ENCODE measurements around the gene AFF3. TPM values are rescaled to one million over a fixed set of nuclear protein-coding genes. Genes with fewer than 3 reads are reported as not detected.

Gene AFF3
- total RNA-seq, 1 experiment from 2014 or later, result 0.22 TPM

- H3K4me3 Mint-ChIP-seq, result no peak overlapping the region
- DNase-seq, result no peak
- H3K4me1 Mint-ChIP-seq, result no peaks in the 10 kb centered on the region
Measured at GRCh38 chr2:99644419-99644787, 498.0 kb downstream of the AFF3 start.

More at GRCh38 chr2:99644419-99644787, 498.0 kb downstream of the AFF3 start:
- H3K4me1 ChIP-seq (ENCODE audit: insufficient read depth, low read length), result no peaks in the 10 kb centered on the region
- H2BK20ac ChIP-seq (ENCODE audit: low read depth, low read length, poor library complexity, severe bottlenecking), result no peak overlapping the region
- no peak overlapping the region for H2BK120ac ChIP-seq (ENCODE audit: low read depth, low read length, poor library complexity, severe bottlenecking)
- H3K4ac ChIP-seq (ENCODE audit: low read depth, low read length), result no peak overlapping the region
- H2AK5ac ChIP-seq (ENCODE audit: insufficient read length, low read length), result no peak overlapping the region
- H3K18ac ChIP-seq (ENCODE audit: insufficient read length, low read depth, low read length), result no peak overlapping the region
- H2AFZ ChIP-seq (ENCODE audit: low read length), result no peak overlapping the region
- no CpG with 5 or more reads among the region's 5 CpGs for WGBS (ENCODE audit: extremely low coverage, insufficient read length, low lambda C conversion rate)
- H3K56ac ChIP-seq (ENCODE audit: insufficient read length, low read depth, low read length), result no peak overlapping the region
- Mint-ChIP-seq H3K9me3 (no peaks in the 10 kb centered on the region; a peak in 1 of 5 replicates), H3K36me3 (ENCODE audit: insufficient read depth in 1 of 3, low read depth in 3 of 3) (no peaks in the 10 kb centered on the region), H3K27me3 (ENCODE audit: low read depth) (no peaks in the 10 kb centered on the region), H3K27ac (no peak overlapping the region; a peak in 1 of 7 replicates)
- no peak overlapping the region for H4K5ac ChIP-seq (ENCODE audit: insufficient read length, low read depth, low read length)
- H3K4me2 ChIP-seq (ENCODE audit: insufficient read depth, insufficient read length, low read length), result no peak overlapping the region
- no peaks in the 10 kb centered on the region for H3K79me2 ChIP-seq (ENCODE audit: insufficient read depth, low read length)
- no peak overlapping the region for H3K9ac ChIP-seq (ENCODE audit: extremely low read depth, insufficient read length, low read length)
- no peaks in the 10 kb centered on the region for H3K9me3 ChIP-seq (ENCODE audit: control insufficient read depth, low read depth, low read length)
- no peak overlapping the region for H2BK12ac ChIP-seq (ENCODE audit: insufficient read length, low read depth, low read length)
- H3K23ac ChIP-seq (ENCODE audit: insufficient read length, low read depth, low read length), result no peak overlapping the region
- no peak overlapping the region for H3K27ac ChIP-seq (ENCODE audit: insufficient read length, low read depth, low read length)
- H3K79me1 ChIP-seq (ENCODE audit: insufficient read depth, low read depth, low read length, poor library complexity, severe bottlenecking), result no peaks in the 10 kb centered on the region
- H4K20me1 ChIP-seq (ENCODE audit: control insufficient read depth, insufficient read depth, insufficient read length), result no peaks in the 10 kb centered on the region
- no peak overlapping the region for H4K91ac ChIP-seq (ENCODE audit: insufficient read length, low read depth, low read length)
- H3K23me2 ChIP-seq (ENCODE audit: insufficient read length, low read depth, low read length, poor library complexity, severe bottlenecking), result no peaks in the 10 kb centered on the region
- no peak overlapping the region for H3T11ph ChIP-seq (ENCODE audit: low read length)
- TF ChIP-seq, protein P1, sequence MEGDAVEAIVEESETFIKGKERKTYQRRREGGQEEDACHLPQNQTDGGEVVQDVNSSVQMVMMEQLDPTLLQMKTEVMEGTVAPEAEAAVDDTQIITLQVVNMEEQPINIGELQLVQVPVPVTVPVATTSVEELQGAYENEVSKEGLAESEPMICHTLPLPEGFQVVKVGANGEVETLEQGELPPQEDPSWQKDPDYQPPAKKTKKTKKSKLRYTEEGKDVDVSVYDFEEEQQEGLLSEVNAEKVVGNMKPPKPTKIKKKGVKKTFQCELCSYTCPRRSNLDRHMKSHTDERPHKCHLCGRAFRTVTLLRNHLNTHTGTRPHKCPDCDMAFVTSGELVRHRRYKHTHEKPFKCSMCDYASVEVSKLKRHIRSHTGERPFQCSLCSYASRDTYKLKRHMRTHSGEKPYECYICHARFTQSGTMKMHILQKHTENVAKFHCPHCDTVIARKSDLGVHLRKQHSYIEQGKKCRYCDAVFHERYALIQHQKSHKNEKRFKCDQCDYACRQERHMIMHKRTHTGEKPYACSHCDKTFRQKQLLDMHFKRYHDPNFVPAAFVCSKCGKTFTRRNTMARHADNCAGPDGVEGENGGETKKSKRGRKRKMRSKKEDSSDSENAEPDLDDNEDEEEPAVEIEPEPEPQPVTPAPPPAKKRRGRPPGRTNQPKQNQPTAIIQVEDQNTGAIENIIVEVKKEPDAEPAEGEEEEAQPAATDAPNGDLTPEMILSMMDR (conservative IDR thresholded peaks at IDR 0.05), result no peak
- H3K27me3 ChIP-seq (ENCODE audit: insufficient read depth, low read length), result no peaks in the 10 kb centered on the region
- H3K14ac ChIP-seq (ENCODE audit: insufficient read depth, low read length), result no peak overlapping the region
- H2BK15ac ChIP-seq (ENCODE audit: low read depth, low read length), result no peak overlapping the region
- no peak overlapping the region for H2BK5ac ChIP-seq (ENCODE audit: insufficient read length, low read length)
- H4K8ac ChIP-seq (replicated peaks; ENCODE audit: insufficient read length, low read depth, low read length), result no peak overlapping the region
